Kidney epithelial cell (primary cell): ENCODE results near the gene NDUFS4. TPM values are rescaled to one million over a fixed set of nuclear protein-coding genes. Genes with fewer than 3 reads are reported as not detected.
"Not testable (repeated sequence)": the region's sequence is repeated elsewhere in the genome, so short reads cannot be mapped to it uniquely, and the experiment has no call there.

ENCODE experiments used
- DNase-seq: peaks from one replicate; pipeline ENCODE4 v3.0.0-alpha.2; 2010; ENCODE audit warnings: low read depth
- H3K27me3 ChIP-seq: 2 replicates; pipeline ENCODE4 v1.6.0; 2011; ENCODE audit warnings: low read length; ENCODE audit not compliant: control insufficient read depth, insufficient read depth
- H3K36me3 ChIP-seq: 2 replicates; pipeline ENCODE4 v1.5.1; 2011; ENCODE audit warnings: low read length; ENCODE audit not compliant: control insufficient read depth, insufficient read depth
- H3K4me3 ChIP-seq: 2 replicates; pipeline ENCODE4 v1.5.1; 2011; ENCODE audit warnings: low read depth, mild to moderate bottlenecking, control low read depth, low read length
- total RNA-seq: library from RNA; depleted of rRNA; stranded (reverse); fragments of >200 nt; gene quantifications from 2 replicates; pipeline ENCODE4 v1.2.3, GENCODE V29; 2015
- TF ChIP-seq, protein P1 (sequence below): IDR thresholded peaks from 2 replicates; pipeline ENCODE4 v1.5.1; 2011; ENCODE audit warnings: mild to moderate bottlenecking, moderate library complexity, low read length, control low read depth, inconsistent platforms; ENCODE audit not compliant: insufficient read depth, poor library complexity, severe bottlenecking

NDUFS4 gene
- 108 and 135 TPM in 2 replicates for total RNA-seq

DNA sequence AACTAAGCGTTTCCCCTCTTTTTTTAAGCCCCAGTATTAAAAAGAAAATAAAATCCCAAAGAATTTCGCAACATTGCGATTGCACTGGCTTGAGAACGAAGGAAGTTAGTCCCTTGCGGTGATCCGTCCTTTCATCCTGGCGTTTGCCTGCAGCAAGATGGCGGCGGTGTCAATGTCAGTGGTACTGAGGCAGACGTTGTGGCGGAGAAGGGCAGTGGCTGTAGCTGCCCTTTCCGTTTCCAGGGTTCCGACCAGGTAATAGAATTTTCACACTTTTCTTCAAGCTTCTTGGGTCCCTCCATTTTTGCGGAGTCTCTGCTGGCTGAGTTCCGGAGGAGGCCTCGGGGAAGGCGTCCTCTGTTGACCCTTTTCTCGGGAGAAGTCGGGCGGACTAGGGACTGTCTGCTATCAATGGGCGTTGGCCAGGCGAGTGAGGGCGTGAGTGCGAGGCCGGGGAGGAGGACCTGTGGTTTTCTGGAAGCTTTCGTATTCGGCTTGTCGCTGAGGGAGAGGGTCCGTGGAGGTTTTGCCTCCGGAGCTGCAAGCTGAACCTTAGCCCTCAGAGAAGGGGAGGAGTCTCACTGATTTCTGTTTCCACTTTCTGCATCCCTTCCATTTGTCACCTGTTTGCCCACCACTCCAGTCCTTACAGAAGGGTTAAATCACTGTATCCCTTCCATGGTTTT, at the start of gene NDUFS4:
NDUFS4 (plus strand) TSS at position 134 of the 686 bp plus-strand sequence; CDS start at position 158, 24 bp downstream.
- TF ChIP-seq, protein P1, sequence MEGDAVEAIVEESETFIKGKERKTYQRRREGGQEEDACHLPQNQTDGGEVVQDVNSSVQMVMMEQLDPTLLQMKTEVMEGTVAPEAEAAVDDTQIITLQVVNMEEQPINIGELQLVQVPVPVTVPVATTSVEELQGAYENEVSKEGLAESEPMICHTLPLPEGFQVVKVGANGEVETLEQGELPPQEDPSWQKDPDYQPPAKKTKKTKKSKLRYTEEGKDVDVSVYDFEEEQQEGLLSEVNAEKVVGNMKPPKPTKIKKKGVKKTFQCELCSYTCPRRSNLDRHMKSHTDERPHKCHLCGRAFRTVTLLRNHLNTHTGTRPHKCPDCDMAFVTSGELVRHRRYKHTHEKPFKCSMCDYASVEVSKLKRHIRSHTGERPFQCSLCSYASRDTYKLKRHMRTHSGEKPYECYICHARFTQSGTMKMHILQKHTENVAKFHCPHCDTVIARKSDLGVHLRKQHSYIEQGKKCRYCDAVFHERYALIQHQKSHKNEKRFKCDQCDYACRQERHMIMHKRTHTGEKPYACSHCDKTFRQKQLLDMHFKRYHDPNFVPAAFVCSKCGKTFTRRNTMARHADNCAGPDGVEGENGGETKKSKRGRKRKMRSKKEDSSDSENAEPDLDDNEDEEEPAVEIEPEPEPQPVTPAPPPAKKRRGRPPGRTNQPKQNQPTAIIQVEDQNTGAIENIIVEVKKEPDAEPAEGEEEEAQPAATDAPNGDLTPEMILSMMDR: no peak
- Histone ChIP-seq H3K4me3 (peak within 1 kb of the TSS; percentile 100), H3K27me3 (no peaks in the 10 kb centered on the region), H3K36me3 (no peaks in the 10 kb centered on the region)
- DNase-seq: peak; percentile 54

DNA sequence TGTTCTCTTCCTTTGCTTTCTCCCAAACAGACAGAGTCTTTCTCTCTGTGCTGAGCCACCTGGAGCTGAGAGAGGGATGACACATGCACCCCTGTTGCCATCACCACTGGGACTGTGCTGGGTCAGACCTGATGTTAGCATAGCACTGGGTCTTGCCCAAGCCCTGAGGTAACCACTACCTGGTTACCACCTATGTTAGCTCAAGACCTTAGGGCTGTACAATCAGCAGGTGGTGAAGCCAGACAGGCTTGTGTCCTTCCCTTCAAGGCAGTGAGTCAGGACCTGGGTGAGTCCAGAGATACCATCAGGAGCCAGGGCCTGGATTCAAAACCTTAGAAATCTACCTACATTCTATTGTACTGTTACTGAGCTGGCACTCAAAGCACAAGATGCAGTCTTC, 47.9 kb upstream of the NDUFS4 start:
- TF ChIP-seq, protein P1: no peak
- no peak for DNase-seq
- H3K27me3 ChIP-seq: no peaks in the 10 kb centered on the region
- no peaks in the 10 kb centered on the region for H3K36me3 ChIP-seq
- H3K4me3 ChIP-seq: no peak overlapping the region

DNA sequence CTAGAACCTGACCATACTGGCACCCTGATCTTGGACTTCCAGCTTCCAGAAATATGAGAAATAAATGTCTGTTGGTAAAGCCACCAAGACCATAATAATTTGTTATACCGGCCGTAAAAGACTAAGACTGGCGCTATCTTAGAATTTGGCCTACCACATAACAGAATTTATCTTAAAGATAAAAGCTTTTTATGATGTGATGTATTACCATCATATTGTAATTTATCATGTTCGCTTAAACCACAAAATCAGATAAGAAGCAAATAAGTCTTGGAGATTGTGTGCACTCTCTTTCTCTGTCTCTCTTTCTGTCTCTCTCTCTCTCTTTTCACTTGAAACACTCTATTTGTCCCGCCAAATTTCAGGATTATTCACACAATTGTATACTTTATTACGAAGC, 44.5 kb upstream of the NDUFS4 start:
- Histone ChIP-seq H3K27me3 (no peaks in the 10 kb centered on the region), H3K4me3 (no peak overlapping the region), H3K36me3 (no peaks in the 10 kb centered on the region)
- no peak for DNase-seq
- TF ChIP-seq, protein P1: no peak

- TF ChIP-seq, protein P1: no peak
- Histone ChIP-seq H3K4me3 (no peak overlapping the region), H3K27me3 (no peaks in the 10 kb centered on the region)
Measured at GRCh38 chr5:53520813-53521212, 39.6 kb upstream of the NDUFS4 start.

GRCh38 chr5:53537711-53538110, 22.7 kb upstream of the NDUFS4 start:
- no peak overlapping the region for H3K4me3 ChIP-seq
- no peaks in the 10 kb centered on the region for H3K36me3 ChIP-seq
- TF ChIP-seq, protein P1: no peak
- DNase-seq: no peak
- H3K27me3 ChIP-seq: no peaks in the 10 kb centered on the region

More at GRCh38 chr5:53520813-53521212, 39.6 kb upstream of the NDUFS4 start:
- no peaks in the 10 kb centered on the region for H3K36me3 ChIP-seq
- DNase-seq: no peak

GRCh38 chr5:53540739-53541138, 19.7 kb upstream of the NDUFS4 start:
- H3K27me3 ChIP-seq, DNase-seq, H3K4me3 ChIP-seq, H3K36me3 ChIP-seq: not testable (repeated sequence)
